Measurements from ENCODE around the gene GUCD1. TPM values are rescaled to one million over a fixed set of nuclear protein-coding genes. Genes with fewer than 3 reads are reported as not detected.
A peak's percentile ranks its signal among the peaks of the same experiment; 100 is the strongest.

The GUCD1 gene
- total and polyA plus RNA-seq, 2 of the 13 experiments (the other 11 are each of a cell fraction or from before 2014, with no cell fraction given) = 128 to 245 TPM

DNA sequence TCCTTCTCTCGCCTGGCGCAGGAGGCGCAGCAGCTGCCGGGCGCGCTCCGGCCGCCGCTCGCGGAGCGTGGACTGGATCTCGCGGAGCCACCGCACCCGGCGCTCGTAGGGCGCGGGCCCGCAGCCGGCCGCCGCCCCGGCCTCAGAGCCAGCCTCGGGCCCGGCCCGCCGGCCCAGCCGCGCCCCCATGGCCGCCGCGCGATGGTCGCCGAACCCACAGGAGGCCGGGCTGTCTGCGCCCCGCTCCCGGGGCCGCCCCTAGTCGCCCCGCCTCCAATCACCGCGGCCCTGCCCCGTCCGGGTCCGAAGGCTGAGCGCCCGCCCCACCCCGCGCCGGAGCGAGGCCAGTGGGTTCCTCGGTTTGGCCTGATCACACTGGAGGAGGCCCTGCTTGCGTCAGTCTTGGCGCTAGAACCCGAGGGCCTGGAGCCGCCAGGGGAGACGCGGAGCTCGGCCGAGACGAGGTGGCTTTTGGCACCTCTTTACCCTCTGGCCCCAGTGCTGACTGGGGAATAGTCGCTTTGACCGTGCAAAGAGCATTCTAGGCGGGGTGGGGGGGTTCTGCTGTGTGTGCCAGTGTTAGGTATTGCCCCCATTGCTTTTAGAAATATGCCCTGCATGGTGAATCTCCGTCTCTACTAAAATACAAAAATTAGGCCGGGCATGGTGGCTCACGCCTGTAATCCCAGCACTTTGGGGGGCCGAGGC is 38.1 kb upstream of the GUCD1 start, which contains the start of gene LRRC75B (continued):
- TF ChIP-seq ZNF513 (CRISPR knock-in tag; conservative IDR thresholded peaks at IDR 0.05) = no peak
- no peak for TF ChIP-seq POLR2AphosphoS2 (IDR thresholded peaks at IDR 0.05; ENCODE audit: low read depth, low read length)
- TF ChIP-seq TP53 (CRISPR knock-in tag; conservative IDR thresholded peaks at IDR 0.05) = no peak
- peak; percentile 90; the same call in 1 of the 2 replicates for TF ChIP-seq ZNF761 (CRISPR knock-in tag; conservative IDR thresholded peaks at IDR 0.05)
- no peak for TF ChIP-seq ZNF17 (CRISPR knock-in tag; IDR thresholded peaks at IDR 0.05)
- TF ChIP-seq, protein P1, sequence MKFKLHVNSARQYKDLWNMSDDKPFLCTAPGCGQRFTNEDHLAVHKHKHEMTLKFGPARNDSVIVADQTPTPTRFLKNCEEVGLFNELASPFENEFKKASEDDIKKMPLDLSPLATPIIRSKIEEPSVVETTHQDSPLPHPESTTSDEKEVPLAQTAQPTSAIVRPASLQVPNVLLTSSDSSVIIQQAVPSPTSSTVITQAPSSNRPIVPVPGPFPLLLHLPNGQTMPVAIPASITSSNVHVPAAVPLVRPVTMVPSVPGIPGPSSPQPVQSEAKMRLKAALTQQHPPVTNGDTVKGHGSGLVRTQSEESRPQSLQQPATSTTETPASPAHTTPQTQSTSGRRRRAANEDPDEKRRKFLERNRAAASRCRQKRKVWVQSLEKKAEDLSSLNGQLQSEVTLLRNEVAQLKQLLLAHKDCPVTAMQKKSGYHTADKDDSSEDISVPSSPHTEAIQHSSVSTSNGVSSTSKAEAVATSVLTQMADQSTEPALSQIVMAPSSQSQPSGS (CRISPR knock-in tag; IDR thresholded peaks at IDR 0.05) = peak; percentile 69
- no peak for TF ChIP-seq ZNF704 (CRISPR knock-in tag; IDR thresholded peaks at IDR 0.05; ENCODE audit: borderline replicate concordance)
- no peak for TF ChIP-seq TBX3 (IDR thresholded peaks at IDR 0.05; ENCODE audit: borderline replicate concordance)
- TF ChIP-seq ZNF432 (CRISPR knock-in tag; IDR thresholded peaks at IDR 0.05; ENCODE audit: borderline replicate concordance) = no peak
- peak; percentile 14; the same call in 1 of the 2 replicates for TF ChIP-seq STAG1 (CRISPR knock-in tag; IDR thresholded peaks at IDR 0.05)
- no peak for TF ChIP-seq NCOA1 (CRISPR knock-in tag; IDR thresholded peaks at IDR 0.05)
- no peak for TF ChIP-seq ZNF720 (CRISPR knock-in tag; IDR thresholded peaks at IDR 0.05)
- no peak for TF ChIP-seq ZNF30 (CRISPR knock-in tag; IDR thresholded peaks at IDR 0.05)
- TF ChIP-seq MAFK (conservative IDR thresholded peaks at IDR 0.05 in 1 of 2, IDR thresholded peaks at IDR 0.05 in 1 of 2; ENCODE audit: low read length in 2 of 2) = no peak
- no peak for TF ChIP-seq FLYWCH1 (CRISPR knock-in tag; IDR thresholded peaks at IDR 0.05)
- TF ChIP-seq ZNF616 (CRISPR knock-in tag; IDR thresholded peaks at IDR 0.05; ENCODE audit: low read depth) = no peak
- TF ChIP-seq BRD4 (CRISPR knock-in tag; IDR thresholded peaks at IDR 0.05) = peak; percentile 79; the same call in 1 of the 2 replicates
- TF ChIP-seq CBFB (CRISPR knock-in tag; IDR thresholded peaks at IDR 0.05) = 0 out of 2 replicates have a peak, but pooled peaks have one; percentile 69
- peak; percentile 56; the same call in 1 of the 2 replicates for TF ChIP-seq CEBPB (IDR thresholded peaks at IDR 0.05; ENCODE audit: borderline replicate concordance, low read depth, low read length)
- no peak for TF ChIP-seq ZNF552 (CRISPR knock-in tag; IDR thresholded peaks at IDR 0.05; ENCODE audit: borderline replicate concordance)
- no peak for TF ChIP-seq STAT5B (CRISPR knock-in tag; IDR thresholded peaks at IDR 0.05)
- TF ChIP-seq ZNF282 (IDR thresholded peaks at IDR 0.05; ENCODE audit: partially characterized antibody) = no peak
- no peak for TF ChIP-seq U2AF2 (IDR thresholded peaks at IDR 0.05; ENCODE audit: low read depth, low read length)
- TF ChIP-seq PHF21A (CRISPR knock-in tag; IDR thresholded peaks at IDR 0.05) = peak; percentile 26; the same call in 1 of the 2 replicates
- TF ChIP-seq DPF2 (CRISPR knock-in tag; IDR thresholded peaks at IDR 0.05; ENCODE audit: borderline replicate concordance, low read depth) = 0 out of 2 replicates have a peak, but pooled peaks have one; percentile 38
- no peak for TF ChIP-seq ATRX (CRISPR knock-in tag; IDR thresholded peaks at IDR 0.05; ENCODE audit: borderline replicate concordance)
- no peak for TF ChIP-seq IKZF1 (IDR thresholded peaks at IDR 0.05)
- no peak for TF ChIP-seq GTF3A (CRISPR knock-in tag; conservative IDR thresholded peaks at IDR 0.05)
- no peak for TF ChIP-seq KLF11 (CRISPR knock-in tag; IDR thresholded peaks at IDR 0.05)
